Neutrophil (primary cell): ENCODE data around the gene DCTD.

ENCODE experiments used
- H3K27ac ChIP-seq: fragments of 200-600 bp; sonication (generic); 2 replicates; pipeline ENCODE4 v1.5.1; 2016; ENCODE audit warnings: mild to moderate bottlenecking, moderate library complexity
- H3K27me3 ChIP-seq: fragments of 200-600 bp; sonication (generic); 2 replicates; pipeline ENCODE4 v1.6.0; 2016; ENCODE audit warnings: mild to moderate bottlenecking
- H3K36me3 ChIP-seq: fragments of 200-600 bp; sonication (generic); 2 replicates; pipeline ENCODE4 v1.5.1; 2017
- H3K4me1 ChIP-seq, 2 experiments: fragments of 200-600 bp in 1 of 2; sonication (generic) in 1 of 2; 1 replicate in 1 of 2; 2 replicates in 1 of 2; pipeline versions ENCODE4 v1.5.1 to v1.6.1; 2013 to 2016; ENCODE audit warnings: low read depth in 1 of 2, low read length in 1 of 2, mild to moderate bottlenecking in 1 of 2, moderate library complexity in 1 of 2; ENCODE audit not compliant: control insufficient read depth in 1 of 2, insufficient read depth in 1 of 2
- H3K4me3 ChIP-seq, 2 experiments: fragments of 200-600 bp in 1 of 2; sonication (generic) in 1 of 2; 1 replicate in 1 of 2; 2 replicates in 1 of 2; pipeline ENCODE4 v1.5.1; 2013 to 2016; ENCODE audit warnings: low read depth in 1 of 2, low read length in 1 of 2, mild to moderate bottlenecking in 1 of 2, moderate library complexity in 1 of 2
- H3K9me3 ChIP-seq: fragments of 200-600 bp; sonication (generic); 2 replicates; pipeline ENCODE4 v1.5.1; 2016
- CTCF ChIP-seq: fragments of 200-600 bp; sonication (generic); IDR thresholded peaks from 2 replicates; pipeline ENCODE4 v1.5.1; 2016; ENCODE audit warnings: antibody characterized with exemption

Gene DCTD

GRCh38 chr4:182930889-182931288 is 13.7 kb upstream of the DCTD start:
- Histone ChIP-seq H3K27ac (no peak overlapping the region), H3K4me3 (no peak overlapping the region), H3K9me3 (no peaks in the 10 kb centered on the region), H3K36me3 (no peaks in the 10 kb centered on the region), H3K27me3 (peaks cover 6% of the 10 kb centered on the region), H3K4me1 (no peaks in the 10 kb centered on the region)
- TF ChIP-seq CTCF = no peak

GRCh38 chr4:182929296-182929695 is 12.1 kb upstream of the DCTD start:
- H3K9me3 ChIP-seq = no peaks in the 10 kb centered on the region
- H3K4me3 ChIP-seq = no peak overlapping the region
- peaks cover 22% of the 10 kb centered on the region for H3K27me3 ChIP-seq
- no peaks in the 10 kb centered on the region for H3K4me1 ChIP-seq
- H3K36me3 ChIP-seq = no peaks in the 10 kb centered on the region
- H3K27ac ChIP-seq = no peak overlapping the region
- TF ChIP-seq CTCF = no peak

GRCh38 chr4:182928061-182928460 is 10.9 kb upstream of the DCTD start:
- no peaks in the 10 kb centered on the region for H3K36me3 ChIP-seq
- no peaks in the 10 kb centered on the region for H3K9me3 ChIP-seq
- no peak overlapping the region for H3K27ac ChIP-seq
- H3K4me1 ChIP-seq = no peaks in the 10 kb centered on the region
- no peak overlapping the region for H3K4me3 ChIP-seq
- TF ChIP-seq CTCF = no peak
- peaks cover 35% of the 10 kb centered on the region for H3K27me3 ChIP-seq

GRCh38 chr4:182927505-182927904 is 10.3 kb upstream of the DCTD start:
- Histone ChIP-seq H3K4me1 (no peaks in the 10 kb centered on the region), H3K36me3 (no peaks in the 10 kb centered on the region), H3K27me3 (peaks cover 40% of the 10 kb centered on the region), H3K27ac (no peak overlapping the region), H3K4me3 (no peak overlapping the region), H3K9me3 (no peaks in the 10 kb centered on the region)
- TF ChIP-seq CTCF = no peak

GRCh38 chr4:182925855-182926254 is 8.7 kb upstream of the DCTD start:
- H3K36me3 ChIP-seq = no peaks in the 10 kb centered on the region
- no peaks in the 10 kb centered on the region for H3K9me3 ChIP-seq
- H3K27me3 ChIP-seq = peaks cover 52% of the 10 kb centered on the region
- no peak overlapping the region for H3K27ac ChIP-seq
- no peak overlapping the region for H3K4me3 ChIP-seq
- no peak for TF ChIP-seq CTCF
- no peaks in the 10 kb centered on the region for H3K4me1 ChIP-seq

- no peak for TF ChIP-seq CTCF
Measured at GRCh38 chr4:182925298-182925757, 8.1 kb upstream of the DCTD start.

More at GRCh38 chr4:182925298-182925757, 8.1 kb upstream of the DCTD start:
- no peaks in the 10 kb centered on the region for H3K36me3 ChIP-seq
- H3K4me1 ChIP-seq = no peaks in the 10 kb centered on the region
- H3K9me3 ChIP-seq = no peaks in the 10 kb centered on the region
- H3K4me3 ChIP-seq = no peak overlapping the region
- H3K27ac ChIP-seq = no peak overlapping the region
- H3K27me3 ChIP-seq = peaks cover 56% of the 10 kb centered on the region
